Stimulated activated CD8-positive, alpha-beta memory T cell treated with anti-CD3 and anti-CD28 coated beads, Interleukin-15, amount 100 ng/mL, for 1 hour (primary cell): ENCODE measurements around the gene ME3.
"Not testable (repeated sequence)": the region's sequence is repeated elsewhere in the genome, so short reads cannot be mapped to it uniquely, and the experiment has no call there.

Experiments
- DNase-seq: peaks from one replicate; pipeline ENCODE4 v3.0.0-alpha.2; 2020; ENCODE audit warnings: low read depth

The ME3 gene

GRCh38 chr11:86587264-86588193, 84.9 kb downstream of the ME3 start:
- DNase-seq: no peak

GRCh38 chr11:86586307-86586706, 86.1 kb downstream of the ME3 start:
- DNase-seq: no peak

- DNase-seq: no peak
Observed at GRCh38 chr11:86582898-86583297, 89.5 kb downstream of the ME3 start.

GRCh38 chr11:86580535-86580934, 91.9 kb downstream of the ME3 start:
- no peak for DNase-seq

GRCh38 chr11:86579406-86579731, 93.0 kb downstream of the ME3 start:
- no peak for DNase-seq

- no peak for DNase-seq
Observed at GRCh38 chr11:86578727-86579405, 93.5 kb downstream of the ME3 start.

- DNase-seq: no peak
Observed at GRCh38 chr11:86577644-86578636, 94.5 kb downstream of the ME3 start.

- DNase-seq: no peak
Observed at GRCh38 chr11:86576946-86577624, 95.3 kb downstream of the ME3 start.

- no peak for DNase-seq
Observed at GRCh38 chr11:86575927-86576326, 96.5 kb downstream of the ME3 start.

GRCh38 chr11:86575208-86575855, 97.1 kb downstream of the ME3 start:
- no peak for DNase-seq

- DNase-seq: no peak
Observed at GRCh38 chr11:86574493-86575207, 97.8 kb downstream of the ME3 start.

GRCh38 chr11:86571273-86571948, 101.0 kb downstream of the ME3 start:
- DNase-seq: no peak

- no peak for DNase-seq
Observed at GRCh38 chr11:86570451-86570850, 102.0 kb downstream of the ME3 start.

GRCh38 chr11:86570020-86570419, 102.4 kb downstream of the ME3 start:
- DNase-seq: no peak

- no peak for DNase-seq
Observed at GRCh38 chr11:86569109-86569508, 103.3 kb downstream of the ME3 start.

- no peak for DNase-seq
Observed at GRCh38 chr11:86565801-86566312, 106.6 kb downstream of the ME3 start.

- no peak for DNase-seq
Observed at GRCh38 chr11:86565388-86565787, 107.0 kb downstream of the ME3 start.

- not testable (repeated sequence) for DNase-seq
Observed at GRCh38 chr11:86562842-86563241, 109.6 kb downstream of the ME3 start.

GRCh38 chr11:86559311-86559945, 113.0 kb downstream of the ME3 start:
- DNase-seq: no peak
